Measurements from ENCODE around the gene CRACDL. TPM values are rescaled to one million over a fixed set of nuclear protein-coding genes. Genes with fewer than 3 reads are reported as not detected.

The CRACDL gene
- total RNA-seq, 4 donors from 2014 or later: 7.2 to 19.0 (median 15.4) TPM

GRCh38 chr2:98898423-98898841, 37.6 kb downstream of the CRACDL start:
- no peak overlapping the region for H3K27ac ChIP-seq
- H3K27me3 ChIP-seq: no peaks in the 10 kb centered on the region
- H3K4me1 ChIP-seq: no peaks in the 10 kb centered on the region
- TF ChIP-seq CTCF (IDR thresholded peaks at IDR 0.05): no peak
- no peak for TF ChIP-seq EP300 (IDR thresholded peaks at IDR 0.05)
- no peak for TF ChIP-seq POLR2A (IDR thresholded peaks at IDR 0.05)
- WGBS, 2 donors: 73 to 78% methylated on average over 13 of the region's 13 CpGs
- no peak overlapping the region for H3K4me3 ChIP-seq
- no peaks in the 10 kb centered on the region for H3K36me3 ChIP-seq
- no peaks in the 10 kb centered on the region for H3K9me3 ChIP-seq
- DNase-seq (ENCODE audit: low spot score in 2 of 2): no peak

- DNase-seq (ENCODE audit: low spot score in 2 of 2): no peak
- WGBS, 2 donors: 94 to 96% methylated on average over 4 of the region's 4 CpGs
- Histone ChIP-seq H3K9me3 (no peaks in the 10 kb centered on the region), H3K4me3 (no peak overlapping the region), H3K27ac (no peak overlapping the region), H3K36me3 (no peaks in the 10 kb centered on the region), H3K4me1 (no peaks in the 10 kb centered on the region), H3K27me3 (no peaks in the 10 kb centered on the region)
- TF ChIP-seq EP300 (IDR thresholded peaks at IDR 0.05) (no peak), CTCF (IDR thresholded peaks at IDR 0.05) (no peak), POLR2A (IDR thresholded peaks at IDR 0.05) (no peak)
Observed at GRCh38 chr2:98897746-98898145, 38.3 kb downstream of the CRACDL start.

- no peak overlapping the region for H3K27ac ChIP-seq
- H3K4me1 ChIP-seq: no peaks in the 10 kb centered on the region
- DNase-seq (ENCODE audit: low spot score in 2 of 2): no peak
- 81 to 89% methylated on average over 9 of the region's 9 CpGs for WGBS, 2 donors
- no peaks in the 10 kb centered on the region for H3K9me3 ChIP-seq
- TF ChIP-seq POLR2A (IDR thresholded peaks at IDR 0.05): no peak
- no peak for TF ChIP-seq EP300 (IDR thresholded peaks at IDR 0.05)
- no peak for TF ChIP-seq CTCF (IDR thresholded peaks at IDR 0.05)
- no peaks in the 10 kb centered on the region for H3K36me3 ChIP-seq
- H3K27me3 ChIP-seq: no peaks in the 10 kb centered on the region
- H3K4me3 ChIP-seq: no peak overlapping the region
Observed at GRCh38 chr2:98896944-98897343, 39.1 kb downstream of the CRACDL start.

- DNase-seq (ENCODE audit: low spot score in 2 of 2): no peak
- 27 to 47% methylated on average over 2 of the region's 2 CpGs for WGBS, 2 donors
- Histone ChIP-seq H3K27me3 (no peaks in the 10 kb centered on the region), H3K9me3 (no peaks in the 10 kb centered on the region), H3K4me1 (no peaks in the 10 kb centered on the region), H3K36me3 (no peaks in the 10 kb centered on the region), H3K4me3 (no peak overlapping the region), H3K27ac (no peak overlapping the region)
- no peak for TF ChIP-seq CTCF (IDR thresholded peaks at IDR 0.05)
- no peak for TF ChIP-seq EP300 (IDR thresholded peaks at IDR 0.05)
- TF ChIP-seq POLR2A (IDR thresholded peaks at IDR 0.05): no peak
Observed at GRCh38 chr2:98896416-98896815, 39.6 kb downstream of the CRACDL start.

GRCh38 chr2:98895901-98896300, 40.1 kb downstream of the CRACDL start:
- no peaks in the 10 kb centered on the region for H3K4me1 ChIP-seq
- DNase-seq (ENCODE audit: low spot score in 2 of 2): no peak
- no peaks in the 10 kb centered on the region for H3K27me3 ChIP-seq
- WGBS, 2 donors: 85 to 91% methylated on average over 9 of the region's 9 CpGs
- no peaks in the 10 kb centered on the region for H3K36me3 ChIP-seq
- TF ChIP-seq CTCF (IDR thresholded peaks at IDR 0.05): no peak
- TF ChIP-seq EP300 (IDR thresholded peaks at IDR 0.05): no peak
- no peak for TF ChIP-seq POLR2A (IDR thresholded peaks at IDR 0.05)
- no peaks in the 10 kb centered on the region for H3K9me3 ChIP-seq
- H3K4me3 ChIP-seq: no peak overlapping the region
- H3K27ac ChIP-seq: no peak overlapping the region
